Epithelial cell of esophagus (primary cell): ENCODE results near the gene PDE7B.

Experiments
- DNase-seq: peaks from one replicate; pipeline ENCODE4 v3.0.0; 2010; ENCODE audit warnings: low read depth
- H3K4me3 ChIP-seq: 2 replicates; pipeline ENCODE4 v1.5.1; 2011; ENCODE audit warnings: mild to moderate bottlenecking, low read length, control low read depth
- TF ChIP-seq, protein P1 (sequence below): IDR thresholded peaks from 2 replicates; pipeline ENCODE4 v1.5.1; 2011; ENCODE audit warnings: low read depth, mild to moderate bottlenecking, low read length, control low read depth, inconsistent platforms; ENCODE audit not compliant: insufficient read depth; ENCODE audit errors: missing control alignments

PDE7B gene

DNA sequence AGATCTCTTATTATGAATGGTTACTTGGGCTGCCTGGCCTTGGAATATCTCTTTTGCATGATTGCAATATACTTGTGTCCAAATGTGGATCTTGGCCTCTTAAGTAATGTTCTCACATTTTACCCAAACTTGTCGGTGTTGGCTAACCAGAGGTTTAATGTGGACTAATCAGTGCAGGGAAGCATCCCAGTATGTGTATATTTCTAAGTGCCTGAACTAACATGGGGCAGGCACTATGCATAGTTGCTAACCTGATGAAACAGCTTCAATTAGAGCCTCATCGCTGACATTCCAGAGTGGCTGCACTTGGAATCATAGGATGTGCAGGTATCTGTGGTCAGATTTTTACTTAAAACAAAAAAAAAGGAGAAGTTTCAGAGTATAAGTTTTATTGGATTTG is 160.0 kb downstream of the PDE7B start:
- DNase-seq: no peak
- no peak overlapping the region for H3K4me3 ChIP-seq
- TF ChIP-seq, protein P1, sequence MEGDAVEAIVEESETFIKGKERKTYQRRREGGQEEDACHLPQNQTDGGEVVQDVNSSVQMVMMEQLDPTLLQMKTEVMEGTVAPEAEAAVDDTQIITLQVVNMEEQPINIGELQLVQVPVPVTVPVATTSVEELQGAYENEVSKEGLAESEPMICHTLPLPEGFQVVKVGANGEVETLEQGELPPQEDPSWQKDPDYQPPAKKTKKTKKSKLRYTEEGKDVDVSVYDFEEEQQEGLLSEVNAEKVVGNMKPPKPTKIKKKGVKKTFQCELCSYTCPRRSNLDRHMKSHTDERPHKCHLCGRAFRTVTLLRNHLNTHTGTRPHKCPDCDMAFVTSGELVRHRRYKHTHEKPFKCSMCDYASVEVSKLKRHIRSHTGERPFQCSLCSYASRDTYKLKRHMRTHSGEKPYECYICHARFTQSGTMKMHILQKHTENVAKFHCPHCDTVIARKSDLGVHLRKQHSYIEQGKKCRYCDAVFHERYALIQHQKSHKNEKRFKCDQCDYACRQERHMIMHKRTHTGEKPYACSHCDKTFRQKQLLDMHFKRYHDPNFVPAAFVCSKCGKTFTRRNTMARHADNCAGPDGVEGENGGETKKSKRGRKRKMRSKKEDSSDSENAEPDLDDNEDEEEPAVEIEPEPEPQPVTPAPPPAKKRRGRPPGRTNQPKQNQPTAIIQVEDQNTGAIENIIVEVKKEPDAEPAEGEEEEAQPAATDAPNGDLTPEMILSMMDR: no peak

DNA sequence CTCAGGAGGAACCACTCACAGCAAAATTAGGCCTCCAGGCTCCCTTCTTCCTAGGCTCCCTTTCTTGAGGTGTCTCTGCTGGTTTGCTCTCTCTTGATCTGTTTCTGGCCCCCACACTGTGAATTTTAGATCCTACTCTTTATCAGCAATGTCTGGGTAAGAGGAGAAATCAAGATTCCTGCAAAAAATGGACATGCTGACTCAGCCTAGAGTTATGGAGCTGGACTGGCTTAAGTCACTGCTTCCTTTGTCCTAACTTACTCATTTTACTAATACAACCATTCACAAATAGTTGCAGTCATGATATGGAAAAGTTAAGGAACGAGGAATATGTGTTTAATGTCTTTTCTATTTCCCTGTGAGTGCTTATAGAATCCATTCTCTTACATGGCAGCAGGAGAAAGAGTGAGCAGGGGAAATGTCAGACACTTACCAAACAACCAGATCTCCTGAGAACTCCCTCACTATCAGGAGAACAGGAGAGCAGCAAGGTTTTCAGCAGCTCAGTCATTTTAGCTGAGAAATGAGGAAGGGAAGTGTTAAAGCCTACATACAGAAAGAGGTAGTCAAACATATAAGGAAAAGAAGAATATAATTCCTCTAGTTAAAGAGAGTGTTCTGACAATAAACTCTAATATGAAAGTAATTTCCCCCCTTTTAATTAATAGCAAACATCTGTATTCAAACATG is 160.8 kb downstream of the PDE7B start:
- no peak overlapping the region for H3K4me3 ChIP-seq
- DNase-seq: peak; percentile 51
- TF ChIP-seq, protein P1: no peak

DNA sequence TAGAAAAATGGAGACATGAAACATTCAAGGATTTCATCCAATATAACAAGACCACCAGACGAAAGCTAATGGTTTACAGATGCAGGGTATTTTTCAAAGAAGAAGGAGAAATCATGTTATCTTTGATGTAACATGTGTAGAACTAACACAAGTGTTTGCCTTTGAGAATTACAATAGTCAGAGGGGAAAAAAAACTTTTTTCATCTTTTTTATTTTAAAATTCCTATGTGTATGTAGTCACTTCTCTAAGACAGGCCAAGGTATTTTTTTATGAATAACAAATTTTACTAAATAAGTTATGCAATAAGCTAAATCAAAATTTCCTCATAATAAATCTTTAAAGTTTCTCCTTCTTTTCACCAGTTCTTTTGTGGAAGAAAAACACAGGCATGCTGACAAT is 161.4 kb downstream of the PDE7B start:
- TF ChIP-seq, protein P1: no peak
- H3K4me3 ChIP-seq: no peak overlapping the region
- DNase-seq: no peak

DNA sequence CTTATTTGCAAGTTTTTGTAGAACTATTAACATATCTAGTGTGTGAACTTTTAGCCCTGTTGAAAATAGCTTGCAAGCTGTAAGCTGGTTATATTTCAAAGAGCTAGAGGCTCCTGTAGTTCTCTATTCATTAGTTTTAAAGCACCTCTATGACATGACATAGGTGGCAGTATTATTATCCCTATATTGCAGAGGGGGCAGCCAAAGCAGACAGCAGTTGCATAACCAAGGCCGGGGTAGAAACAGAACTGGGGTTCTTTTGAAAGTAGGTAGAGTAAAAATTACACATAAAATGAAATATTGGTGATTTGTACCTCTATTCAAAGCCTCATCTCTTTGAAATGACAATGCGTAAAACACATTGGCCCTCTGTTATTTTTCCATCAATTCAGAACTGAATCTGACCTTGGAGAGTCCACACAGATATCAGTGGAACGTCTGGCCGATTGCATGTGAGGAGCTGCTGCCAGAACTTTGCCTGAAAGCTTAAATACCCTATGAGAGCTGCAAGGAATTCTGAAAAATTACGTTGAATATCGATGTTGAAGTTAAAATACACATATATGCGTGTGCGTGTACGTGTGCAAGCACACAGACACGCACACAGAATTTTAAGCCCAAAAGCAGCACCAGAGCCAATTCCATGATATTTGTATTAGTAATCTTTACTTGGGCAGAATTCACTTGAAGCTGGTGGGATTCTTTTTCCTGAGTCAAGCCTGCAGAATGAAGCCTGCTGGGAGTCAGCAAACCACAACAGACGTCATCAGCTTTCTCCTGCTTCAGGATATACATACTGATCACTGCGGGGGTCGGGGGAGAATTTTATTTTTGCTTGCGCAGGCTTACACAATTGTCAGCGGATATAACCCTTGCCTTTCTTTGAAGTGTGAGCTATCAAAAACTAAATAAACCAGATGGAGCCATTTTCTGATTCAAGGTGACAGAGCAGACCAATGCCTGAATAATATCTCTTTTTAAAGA is 163.2 kb downstream of the PDE7B start:
- DNase-seq: peak; percentile 30
- H3K4me3 ChIP-seq: no peak overlapping the region
- TF ChIP-seq, protein P1: no peak

DNA sequence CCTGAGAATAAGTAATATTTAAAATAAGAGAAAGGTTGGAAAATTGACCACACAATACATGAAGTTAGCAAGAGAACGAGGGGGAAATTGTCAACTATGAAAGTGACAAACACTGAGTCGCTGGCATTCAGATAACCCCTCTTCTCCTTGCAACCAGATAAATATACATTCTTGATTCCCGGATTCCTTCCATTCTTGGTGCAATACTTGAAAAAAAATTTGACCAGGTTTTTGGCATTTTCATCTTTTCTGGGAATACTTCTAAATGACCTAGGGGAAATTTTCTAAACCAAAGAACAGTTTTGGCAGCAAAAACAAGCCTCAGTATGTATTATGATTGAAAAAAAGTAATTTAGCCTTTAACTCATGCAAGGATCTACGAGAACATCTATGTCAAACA is 164.0 kb downstream of the PDE7B start:
- DNase-seq: no peak
- no peak overlapping the region for H3K4me3 ChIP-seq
- TF ChIP-seq, protein P1: no peak

DNA sequence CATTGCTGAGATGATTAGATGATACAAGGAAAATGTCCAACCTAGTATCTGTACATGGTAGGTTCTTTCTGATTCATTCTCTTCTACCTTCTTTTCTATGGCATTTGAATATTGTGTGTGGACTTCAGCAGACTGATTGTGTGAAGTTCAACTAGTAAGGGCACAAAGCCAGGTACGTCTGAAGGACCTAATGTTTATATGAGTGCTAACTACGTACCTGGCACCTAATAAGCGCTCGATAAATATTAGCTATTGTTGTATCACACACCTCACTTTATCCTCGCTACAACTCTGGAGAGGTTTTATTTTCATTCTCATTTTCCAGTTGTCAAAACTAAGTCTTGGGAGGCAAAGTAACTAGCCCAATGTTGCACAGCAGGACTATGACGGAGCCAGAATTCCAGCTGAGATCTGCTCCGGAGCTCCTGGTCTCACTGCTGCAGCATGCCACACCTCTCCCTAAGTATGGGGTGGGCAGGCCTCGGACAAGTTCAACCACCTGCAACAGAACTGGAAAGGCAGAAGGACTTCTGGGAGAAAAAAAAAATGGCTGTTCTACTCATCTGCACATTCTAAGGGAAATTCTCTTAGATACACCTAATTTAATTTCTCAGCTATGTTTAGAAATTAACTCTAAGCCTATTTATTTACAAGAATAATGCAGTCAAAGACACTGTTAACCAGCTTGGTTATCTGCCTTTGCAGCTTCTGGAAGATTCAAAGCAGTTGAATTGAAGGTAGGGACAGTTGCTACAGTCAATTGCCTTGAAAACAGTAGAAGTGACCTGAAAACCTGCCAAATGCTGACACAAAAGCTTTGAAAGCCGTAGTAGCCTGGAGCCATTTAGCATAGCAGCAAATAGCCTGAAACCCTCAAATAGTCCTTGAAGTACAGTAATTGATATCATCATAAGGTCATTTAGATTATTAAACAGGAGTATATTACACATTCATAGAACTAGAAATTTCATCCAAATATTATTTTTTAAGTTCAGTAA is 165.0 kb downstream of the PDE7B start:
- no peak overlapping the region for H3K4me3 ChIP-seq
- no peak for DNase-seq
- TF ChIP-seq, protein P1: no peak
